Effector memory CD4-positive, alpha-beta T cell (primary cell): ENCODE results near the gene ANK2.

Experiments
- DNase-seq, 3 donors: peaks; one replicate each; pipeline ENCODE4 v3.0.0-alpha.2; 2020
- H3K27ac ChIP-seq: 2 replicates; pipeline ENCODE4 v1.7.0; 2013; ENCODE audit warnings: mild to moderate bottlenecking, low read length, moderate library complexity; ENCODE audit not compliant: insufficient read depth, poor library complexity, severe bottlenecking
- H3K27me3 ChIP-seq: replicated peaks from 2 replicates; pipeline ENCODE4 v1.7.0; 2013; ENCODE audit warnings: mild to moderate bottlenecking, low read length; ENCODE audit not compliant: insufficient read depth, control insufficient read depth, poor library complexity, severe bottlenecking
- H3K36me3 ChIP-seq: 2 replicates; pipeline ENCODE4 v1.7.0; 2013; ENCODE audit warnings: mild to moderate bottlenecking, low read length, moderate library complexity; ENCODE audit not compliant: control insufficient read depth, insufficient read depth
- H3K4me1 ChIP-seq: 2 replicates; pipeline ENCODE4 v1.7.0; 2013; ENCODE audit warnings: low read length, mild to moderate bottlenecking; ENCODE audit not compliant: control insufficient read depth, insufficient read depth, poor library complexity, severe bottlenecking
- H3K4me3 ChIP-seq: 2 replicates; pipeline ENCODE4 v1.7.0; 2013; ENCODE audit warnings: low read length, low read depth, mild to moderate bottlenecking; ENCODE audit not compliant: insufficient read depth, poor library complexity, severe bottlenecking
- H3K9me3 ChIP-seq: 2 replicates; pipeline ENCODE4 v1.7.0; 2013; ENCODE audit warnings: mild to moderate bottlenecking, low read length, moderate library complexity; ENCODE audit not compliant: control insufficient read depth

ANK2 gene

GRCh38 chr4:113109106-113109718 lies 59.8 kb downstream of the ANK2 start:
- Histone ChIP-seq H3K4me1 (no peaks in the 10 kb centered on the region), H3K4me3 (no peak overlapping the region), H3K27me3 (no peaks in the 10 kb centered on the region), H3K9me3 (no peaks in the 10 kb centered on the region), H3K36me3 (no peaks in the 10 kb centered on the region), H3K27ac (no peak overlapping the region)
- DNase-seq = no peak

- H3K27ac ChIP-seq = no peak overlapping the region
- no peak for DNase-seq
Measured at GRCh38 chr4:113112338-113112978, 63.0 kb downstream of the ANK2 start.

GRCh38 chr4:113113151-113113550 lies 63.7 kb downstream of the ANK2 start:
- H3K4me3 ChIP-seq = no peak overlapping the region

More at GRCh38 chr4:113112338-113112978, 63.0 kb downstream of the ANK2 start:
- H3K9me3 ChIP-seq = no peaks in the 10 kb centered on the region
- no peaks in the 10 kb centered on the region for H3K4me1 ChIP-seq
- no peaks in the 10 kb centered on the region for H3K27me3 ChIP-seq
- no peaks in the 10 kb centered on the region for H3K36me3 ChIP-seq
- no peak overlapping the region for H3K4me3 ChIP-seq

GRCh38 chr4:113114884-113115283 lies 65.4 kb downstream of the ANK2 start:
- no peak for DNase-seq
- no peaks in the 10 kb centered on the region for H3K27me3 ChIP-seq
- H3K27ac ChIP-seq = no peak overlapping the region
- H3K4me3 ChIP-seq = no peak overlapping the region
- no peaks in the 10 kb centered on the region for H3K36me3 ChIP-seq
- H3K4me1 ChIP-seq = no peaks in the 10 kb centered on the region
- no peaks in the 10 kb centered on the region for H3K9me3 ChIP-seq

More at GRCh38 chr4:113113151-113113550, 63.7 kb downstream of the ANK2 start:
- no peaks in the 10 kb centered on the region for H3K36me3 ChIP-seq
- DNase-seq = no peak
- H3K9me3 ChIP-seq = no peaks in the 10 kb centered on the region
- no peak overlapping the region for H3K27ac ChIP-seq
- H3K4me1 ChIP-seq = no peaks in the 10 kb centered on the region
- no peaks in the 10 kb centered on the region for H3K27me3 ChIP-seq

GRCh38 chr4:113116414-113117357 lies 67.2 kb downstream of the ANK2 start:
- Histone ChIP-seq H3K4me1 (no peaks in the 10 kb centered on the region), H3K27ac (no peak overlapping the region), H3K27me3 (no peaks in the 10 kb centered on the region), H3K36me3 (no peaks in the 10 kb centered on the region), H3K9me3 (no peaks in the 10 kb centered on the region), H3K4me3 (no peak overlapping the region)
- DNase-seq = no peak

- no peaks in the 10 kb centered on the region for H3K4me1 ChIP-seq
- no peak overlapping the region for H3K4me3 ChIP-seq
- no peaks in the 10 kb centered on the region for H3K9me3 ChIP-seq
- no peaks in the 10 kb centered on the region for H3K36me3 ChIP-seq
- H3K27me3 ChIP-seq = no peaks in the 10 kb centered on the region
- DNase-seq = no peak
- no peak overlapping the region for H3K27ac ChIP-seq
Measured at GRCh38 chr4:113117358-113117702, 67.9 kb downstream of the ANK2 start.

GRCh38 chr4:113122066-113122465 lies 72.6 kb downstream of the ANK2 start:
- Histone ChIP-seq H3K36me3 (no peaks in the 10 kb centered on the region), H3K27me3 (no peaks in the 10 kb centered on the region)
- no peak for DNase-seq

GRCh38 chr4:113125418-113125817 lies 76.0 kb downstream of the ANK2 start:
- H3K36me3 ChIP-seq = no peaks in the 10 kb centered on the region
- H3K27ac ChIP-seq = no peak overlapping the region
- no peak for DNase-seq
- H3K27me3 ChIP-seq = no peaks in the 10 kb centered on the region
- H3K4me1 ChIP-seq = no peaks in the 10 kb centered on the region
- H3K4me3 ChIP-seq = no peak overlapping the region
- H3K9me3 ChIP-seq = no peaks in the 10 kb centered on the region

More at GRCh38 chr4:113122066-113122465, 72.6 kb downstream of the ANK2 start:
- H3K4me3 ChIP-seq = no peak overlapping the region
- no peaks in the 10 kb centered on the region for H3K9me3 ChIP-seq
- H3K4me1 ChIP-seq = no peaks in the 10 kb centered on the region
- H3K27ac ChIP-seq = no peak overlapping the region

- no peak overlapping the region for H3K4me3 ChIP-seq
- H3K27ac ChIP-seq = no peak overlapping the region
- no peaks in the 10 kb centered on the region for H3K36me3 ChIP-seq
- no peak for DNase-seq
- no peaks in the 10 kb centered on the region for H3K9me3 ChIP-seq
- no peaks in the 10 kb centered on the region for H3K27me3 ChIP-seq
- no peaks in the 10 kb centered on the region for H3K4me1 ChIP-seq
Measured at GRCh38 chr4:113131136-113131535, 81.7 kb downstream of the ANK2 start.

GRCh38 chr4:113131621-113132020 lies 82.2 kb downstream of the ANK2 start:
- H3K27me3 ChIP-seq = no peaks in the 10 kb centered on the region
- no peaks in the 10 kb centered on the region for H3K4me1 ChIP-seq
- no peak overlapping the region for H3K27ac ChIP-seq
- H3K4me3 ChIP-seq = no peak overlapping the region
- DNase-seq = no peak
- no peaks in the 10 kb centered on the region for H3K9me3 ChIP-seq
- H3K36me3 ChIP-seq = no peaks in the 10 kb centered on the region
